Uterus (tissue), 2 donors: ENCODE data around the gene ZBTB12.

Source experiments
- CTCF ChIP-seq, 4 experiments: fragments of 200-600 bp in 2 of 4; fragments of 450-650 bp in 2 of 4; sonication (generic) in 2 of 4; IDR thresholded peaks; one replicate each; pipeline ENCODE4 v1.5.1; 2016 to 2019; ENCODE audit warnings: antibody characterized with exemption in 4 of 4, mild to moderate bottlenecking in 2 of 4, moderate library complexity in 1 of 4
- POLR2A ChIP-seq, 2 donors: fragments of 450-650 bp; IDR thresholded peaks; one replicate each; pipeline ENCODE4 v1.6.1; 2016; ENCODE audit warnings: antibody characterized with exemption in 2 of 2, mild to moderate bottlenecking in 1 of 2, moderate library complexity in 1 of 2

GRCh38 chr6:31851485-31851832 lies 50.4 kb downstream of the ZBTB12 start:
- TF ChIP-seq POLR2A (IDR thresholded peaks at IDR 0.05) (no peak), CTCF (IDR thresholded peaks at IDR 0.05) (no peak)
